Eye (tissue), 1 donor: ENCODE data around the gene SPOCK2.
"Not testable (repeated sequence)": the region's sequence is repeated elsewhere in the genome, so short reads cannot be mapped to it uniquely, and the experiment has no call there.

Source experiments
- DNase-seq: peaks from one replicate; pipeline ENCODE4 v3.0.0-alpha.2; 2015

Gene SPOCK2

GRCh38 chr10:72087969-72088888 is at the start of gene SPOCK2:
Gene SPOCK2, minus strand, starts transcription at chr10:72088551. Its CDS starts 223 bp downstream, at chr10:72088328.
- DNase-seq, result peak; percentile 81

- no peak for DNase-seq
Observed at GRCh38 chr10:72137583-72137982, 49.2 kb upstream of the SPOCK2 start.

- not testable (repeated sequence) for DNase-seq
Observed at GRCh38 chr10:72136225-72136624, 47.9 kb upstream of the SPOCK2 start.

GRCh38 chr10:72134785-72135767 is 46.7 kb upstream of the SPOCK2 start:
- no peak for DNase-seq

GRCh38 chr10:72133517-72133916 is 45.2 kb upstream of the SPOCK2 start:
- no peak for DNase-seq

- DNase-seq, result no peak
Observed at GRCh38 chr10:72132854-72133253, 44.5 kb upstream of the SPOCK2 start.

GRCh38 chr10:72127571-72127970 is 39.2 kb upstream of the SPOCK2 start:
- no peak for DNase-seq

GRCh38 chr10:72126872-72127232 is 38.5 kb upstream of the SPOCK2 start:
- no peak for DNase-seq

- peak; percentile 14 for DNase-seq
Observed at GRCh38 chr10:72126184-72126871, 38.0 kb upstream of the SPOCK2 start.

- DNase-seq, result peak; percentile 48
Observed at GRCh38 chr10:72124989-72125388, 36.6 kb upstream of the SPOCK2 start.

- peak; percentile 11 for DNase-seq
Observed at GRCh38 chr10:72124381-72124780, 36.0 kb upstream of the SPOCK2 start.

- DNase-seq, result no peak
Observed at GRCh38 chr10:72123616-72124015, 35.3 kb upstream of the SPOCK2 start.

GRCh38 chr10:72122221-72122620 is 33.9 kb upstream of the SPOCK2 start:
- no peak for DNase-seq

GRCh38 chr10:72121389-72121788 is 33.0 kb upstream of the SPOCK2 start:
- DNase-seq, result no peak

GRCh38 chr10:72116372-72116771 is 28.0 kb upstream of the SPOCK2 start:
- DNase-seq, result no peak

- DNase-seq, result no peak
Observed at GRCh38 chr10:72114706-72115450, 26.5 kb upstream of the SPOCK2 start.

GRCh38 chr10:72110673-72111401 is 22.5 kb upstream of the SPOCK2 start:
- no peak for DNase-seq

GRCh38 chr10:72109636-72110157 is 21.3 kb upstream of the SPOCK2 start:
- no peak for DNase-seq

- peak; percentile 52 for DNase-seq
Observed at GRCh38 chr10:72108830-72109635, 20.7 kb upstream of the SPOCK2 start.

GRCh38 chr10:72108004-72108370 is 19.6 kb upstream of the SPOCK2 start:
- DNase-seq, result not testable (repeated sequence)
